ENCODE results near the gene TLL2.

DNA sequence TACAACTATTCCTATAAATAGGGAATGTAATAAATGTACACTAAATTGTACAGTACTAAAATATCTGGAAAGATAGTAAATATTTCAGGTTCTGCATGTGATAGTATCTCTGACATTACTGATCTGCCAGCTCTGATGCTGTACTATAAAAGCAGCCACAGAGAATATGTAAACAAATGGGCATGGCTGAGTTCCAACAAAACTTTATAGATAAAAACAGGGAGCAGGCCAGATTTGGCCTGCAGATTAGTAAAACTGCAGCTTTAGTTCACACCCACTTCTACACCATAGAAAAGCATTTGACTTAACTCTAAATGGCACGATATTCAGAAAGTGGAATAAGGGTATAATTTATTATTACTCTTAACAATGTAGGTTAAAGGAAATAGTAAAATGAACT lies 18.8 kb upstream of the TLL2 start:
- TF ChIP-seq, protein P1, sequence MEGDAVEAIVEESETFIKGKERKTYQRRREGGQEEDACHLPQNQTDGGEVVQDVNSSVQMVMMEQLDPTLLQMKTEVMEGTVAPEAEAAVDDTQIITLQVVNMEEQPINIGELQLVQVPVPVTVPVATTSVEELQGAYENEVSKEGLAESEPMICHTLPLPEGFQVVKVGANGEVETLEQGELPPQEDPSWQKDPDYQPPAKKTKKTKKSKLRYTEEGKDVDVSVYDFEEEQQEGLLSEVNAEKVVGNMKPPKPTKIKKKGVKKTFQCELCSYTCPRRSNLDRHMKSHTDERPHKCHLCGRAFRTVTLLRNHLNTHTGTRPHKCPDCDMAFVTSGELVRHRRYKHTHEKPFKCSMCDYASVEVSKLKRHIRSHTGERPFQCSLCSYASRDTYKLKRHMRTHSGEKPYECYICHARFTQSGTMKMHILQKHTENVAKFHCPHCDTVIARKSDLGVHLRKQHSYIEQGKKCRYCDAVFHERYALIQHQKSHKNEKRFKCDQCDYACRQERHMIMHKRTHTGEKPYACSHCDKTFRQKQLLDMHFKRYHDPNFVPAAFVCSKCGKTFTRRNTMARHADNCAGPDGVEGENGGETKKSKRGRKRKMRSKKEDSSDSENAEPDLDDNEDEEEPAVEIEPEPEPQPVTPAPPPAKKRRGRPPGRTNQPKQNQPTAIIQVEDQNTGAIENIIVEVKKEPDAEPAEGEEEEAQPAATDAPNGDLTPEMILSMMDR (conservative IDR thresholded peaks at IDR 0.05; ENCODE audit: low read depth, low read length) = no peak
- TF ChIP-seq EZH2 (IDR thresholded peaks at IDR 0.05; ENCODE audit: low read length, unreplicated experiment) (no peak), EZH2phosphoT487 (IDR thresholded peaks at IDR 0.05; ENCODE audit: borderline replicate concordance, low read length) (no peak)
